GM12872 (cell line): ENCODE measurements around the gene DNAH14.

ENCODE experiments used
- TF ChIP-seq, protein P1 (sequence below): IDR thresholded peaks from 3 replicates; pipeline ENCODE4 v1.5.1; 2011; ENCODE audit warnings: low read depth, mild to moderate bottlenecking, low read length, moderate library complexity; ENCODE audit not compliant: insufficient read depth

The DNAH14 gene

DNA sequence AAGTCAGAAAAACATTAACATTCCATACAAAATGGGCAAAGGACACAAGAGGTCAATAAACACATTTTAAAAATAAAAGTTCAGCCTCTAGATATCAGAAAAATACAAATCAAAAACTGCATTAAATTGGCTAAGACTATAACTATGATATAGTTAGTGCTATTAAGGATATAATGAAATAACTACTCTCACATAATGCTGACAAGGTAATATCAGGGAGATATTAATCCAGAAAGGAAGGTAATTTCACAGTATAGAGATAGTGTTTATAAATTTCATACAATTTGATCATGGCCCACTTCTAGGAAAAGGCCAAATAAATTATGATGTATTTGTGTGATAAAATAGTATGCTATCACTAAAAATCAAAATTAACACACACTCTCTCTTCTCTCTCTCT lies 436.5 kb downstream of the DNAH14 start:
- TF ChIP-seq, protein P1, sequence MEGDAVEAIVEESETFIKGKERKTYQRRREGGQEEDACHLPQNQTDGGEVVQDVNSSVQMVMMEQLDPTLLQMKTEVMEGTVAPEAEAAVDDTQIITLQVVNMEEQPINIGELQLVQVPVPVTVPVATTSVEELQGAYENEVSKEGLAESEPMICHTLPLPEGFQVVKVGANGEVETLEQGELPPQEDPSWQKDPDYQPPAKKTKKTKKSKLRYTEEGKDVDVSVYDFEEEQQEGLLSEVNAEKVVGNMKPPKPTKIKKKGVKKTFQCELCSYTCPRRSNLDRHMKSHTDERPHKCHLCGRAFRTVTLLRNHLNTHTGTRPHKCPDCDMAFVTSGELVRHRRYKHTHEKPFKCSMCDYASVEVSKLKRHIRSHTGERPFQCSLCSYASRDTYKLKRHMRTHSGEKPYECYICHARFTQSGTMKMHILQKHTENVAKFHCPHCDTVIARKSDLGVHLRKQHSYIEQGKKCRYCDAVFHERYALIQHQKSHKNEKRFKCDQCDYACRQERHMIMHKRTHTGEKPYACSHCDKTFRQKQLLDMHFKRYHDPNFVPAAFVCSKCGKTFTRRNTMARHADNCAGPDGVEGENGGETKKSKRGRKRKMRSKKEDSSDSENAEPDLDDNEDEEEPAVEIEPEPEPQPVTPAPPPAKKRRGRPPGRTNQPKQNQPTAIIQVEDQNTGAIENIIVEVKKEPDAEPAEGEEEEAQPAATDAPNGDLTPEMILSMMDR = no peak

DNA sequence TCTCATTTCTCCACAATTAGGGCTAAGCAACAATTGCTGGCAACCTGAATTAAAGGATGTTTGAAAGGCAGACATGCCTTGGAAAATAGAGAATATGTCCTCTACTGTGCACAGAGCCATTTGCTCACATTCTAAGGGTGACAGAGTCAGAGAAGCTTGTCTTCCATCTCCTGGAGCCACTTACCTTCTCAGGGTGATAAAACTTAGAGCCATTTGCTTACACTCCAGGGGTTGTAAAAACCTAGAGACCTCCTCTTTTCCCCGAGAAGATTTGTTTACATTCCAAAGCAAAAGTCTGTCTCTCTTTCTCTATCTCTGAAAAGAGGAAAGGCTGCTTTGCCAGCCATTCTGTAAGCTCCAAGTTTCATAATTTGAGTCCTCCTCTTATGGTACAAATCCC lies 437.1 kb downstream of the DNAH14 start:
- TF ChIP-seq, protein P1 = no peak

DNA sequence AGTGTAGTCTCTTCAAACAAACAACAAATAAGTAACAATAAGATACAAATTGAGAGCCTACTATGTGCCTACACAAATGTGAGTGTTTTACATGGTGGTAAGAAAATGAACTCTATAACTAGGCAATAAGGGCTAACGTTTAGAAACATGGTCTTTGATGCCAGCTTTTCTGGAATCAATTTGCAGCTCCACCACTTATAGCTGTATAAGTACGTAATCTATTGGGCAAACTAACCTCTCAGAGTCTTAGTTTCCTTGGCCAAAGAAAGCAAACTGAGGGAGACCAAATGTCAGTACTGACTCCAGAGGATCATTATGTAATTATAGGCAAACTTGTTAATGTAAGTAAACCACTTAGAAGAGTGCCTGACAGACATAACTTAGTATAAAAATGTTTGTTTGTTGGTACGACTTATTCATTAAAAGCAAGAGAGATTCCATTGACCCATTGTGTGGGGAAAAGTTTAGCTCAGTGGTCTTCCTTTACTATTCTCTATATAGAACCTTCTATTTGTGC lies 438.6 kb downstream of the DNAH14 start:
- TF ChIP-seq, protein P1 = no peak

DNA sequence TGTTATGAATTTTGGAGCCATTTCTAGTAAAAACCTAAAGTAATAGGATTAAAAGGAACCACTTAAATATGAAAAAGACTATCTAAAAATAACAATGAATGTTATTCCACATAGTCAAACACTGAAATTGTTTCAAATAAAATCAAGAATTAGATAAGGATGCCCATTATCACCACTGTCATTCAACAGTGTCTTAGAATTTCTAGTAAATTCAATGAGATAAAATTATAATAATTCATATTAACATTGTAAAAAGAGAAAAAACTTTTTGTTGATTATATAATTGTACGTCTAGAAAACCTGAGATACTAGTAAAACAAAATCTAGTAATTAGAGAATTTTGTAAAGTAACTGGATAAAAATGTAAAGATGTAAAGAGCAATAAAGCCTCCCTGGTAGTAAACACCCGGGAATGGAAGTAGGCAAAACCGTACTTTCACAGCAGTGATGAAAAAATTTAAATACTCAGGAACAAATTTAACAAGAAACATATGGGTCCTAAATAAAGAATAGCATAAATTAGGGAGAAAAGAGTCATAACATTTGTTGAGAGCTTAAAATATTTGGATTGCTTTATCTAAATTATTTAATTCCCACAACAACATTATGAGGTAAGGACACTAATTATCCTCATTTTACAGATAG lies 442.0 kb downstream of the DNAH14 start:
- TF ChIP-seq, protein P1 = no peak

DNA sequence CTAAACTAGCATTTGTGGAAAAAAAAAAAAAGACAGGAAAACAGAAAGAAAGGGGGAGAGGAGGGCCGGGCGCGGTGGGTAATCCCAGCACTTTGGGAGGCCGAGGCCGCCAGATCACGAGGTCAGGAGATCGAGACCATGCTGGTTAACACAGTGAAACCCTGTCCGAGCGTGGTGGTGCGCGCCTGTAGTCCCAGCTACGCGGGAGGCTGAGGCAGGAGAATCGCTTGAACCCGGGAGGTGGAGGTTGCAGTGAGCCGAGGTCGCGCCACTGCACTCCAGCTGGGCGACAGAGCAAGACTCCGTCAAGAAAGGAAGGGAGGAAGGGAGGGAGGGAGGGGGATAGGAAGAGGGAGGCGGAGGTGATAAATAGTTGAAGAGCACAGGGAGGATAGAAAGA lies 443.7 kb downstream of the DNAH14 start:
- TF ChIP-seq, protein P1 = no peak

DNA sequence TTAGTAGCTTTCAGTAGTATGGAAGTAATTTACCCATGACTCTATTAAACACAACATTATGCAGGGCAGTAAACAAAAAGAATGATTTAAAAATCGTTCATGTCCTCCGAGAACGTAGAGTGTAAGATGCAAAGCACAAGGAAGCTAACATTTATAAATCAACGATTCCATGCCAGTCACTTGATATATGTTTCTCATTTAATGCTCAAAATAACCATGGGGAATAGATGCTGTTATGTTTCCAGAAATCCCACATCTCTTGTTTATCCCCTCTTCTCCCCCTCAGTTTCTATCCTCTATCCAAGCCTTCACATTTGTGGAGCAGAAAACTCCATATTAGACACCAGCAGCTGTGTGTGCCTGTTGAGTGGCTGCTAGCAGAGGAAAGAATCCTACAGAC lies 445.5 kb downstream of the DNAH14 start:
- TF ChIP-seq, protein P1 = no peak

DNA sequence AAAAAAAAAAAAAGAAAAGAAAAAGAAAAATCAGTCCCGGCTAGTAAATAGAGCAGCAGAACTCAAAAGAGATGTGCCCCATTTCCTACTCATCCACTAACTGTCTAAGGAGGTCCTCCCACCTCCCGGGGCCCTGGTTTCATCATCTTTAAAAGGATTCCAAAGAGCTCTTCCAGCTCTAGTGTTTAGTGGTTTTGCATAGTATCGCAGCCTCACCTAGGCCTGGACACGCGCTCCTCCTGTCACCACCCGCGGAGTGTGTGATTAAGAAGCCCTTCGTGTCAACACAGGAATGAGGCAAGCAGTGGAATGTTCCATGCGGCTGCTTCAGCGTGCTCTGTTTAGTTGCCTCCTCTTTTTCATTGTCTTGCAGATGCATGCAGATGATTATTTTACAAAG lies 449.4 kb downstream of the DNAH14 start:
- TF ChIP-seq, protein P1 = no peak
